ENCODE results near the gene TBC1D16. TPM values are rescaled to one million over a fixed set of nuclear protein-coding genes. Genes with fewer than 3 reads are reported as not detected.

TBC1D16 gene
- total RNA-seq, 2 experiments from 2014 or later: 0.38 to 0.74 TPM

DNA sequence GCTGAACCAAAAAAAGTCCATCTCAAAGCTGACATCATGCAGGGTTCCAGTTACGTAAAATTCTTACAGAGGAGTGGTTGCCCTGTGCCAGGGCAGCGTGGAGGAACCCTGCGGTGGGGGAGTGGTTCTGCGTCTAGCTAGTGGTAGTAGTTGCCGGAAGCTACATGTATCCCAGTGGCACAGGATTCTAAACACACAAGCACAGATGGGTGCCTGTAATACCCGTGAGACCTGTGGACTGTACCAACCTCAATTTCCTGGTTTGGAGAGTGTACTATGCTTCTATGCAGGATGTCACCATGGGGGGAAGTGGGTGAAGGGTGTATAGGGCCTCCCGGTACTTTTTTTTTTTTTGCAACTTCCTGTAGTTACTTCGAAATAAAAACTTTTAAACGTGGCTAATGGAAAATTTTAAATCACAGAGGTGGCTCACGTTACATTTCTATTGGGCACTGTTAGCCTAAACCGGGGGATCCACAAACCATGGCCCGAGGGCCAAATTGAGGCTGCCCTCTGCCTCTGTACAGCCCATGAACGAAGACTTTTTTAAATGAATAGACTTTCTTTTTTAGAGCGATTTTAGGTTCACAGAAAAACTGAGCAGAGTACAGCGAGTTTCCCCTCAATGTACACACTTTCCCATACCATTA, 38.5 kb downstream of the TBC1D16 start:
- Histone ChIP-seq H3K79me2 (ENCODE audit: insufficient read depth, low read depth, low read length) (no peaks in the 10 kb centered on the region), H3K4me2 (ENCODE audit: low read length) (peak overlapping the region; percentile 44), H3K9me2 (ENCODE audit: insufficient read depth, low read length) (no peaks in the 10 kb centered on the region), H3K9me3 (ENCODE audit: low read length) (no peaks in the 10 kb centered on the region), H3K4me1 (ENCODE audit: insufficient read depth, low read length, poor library complexity, severe bottlenecking) (peaks cover 28% of the 10 kb centered on the region), H3K4me3 (ENCODE audit: low read depth, low read length, poor library complexity, severe bottlenecking) (peak overlapping the region; percentile 0), H4K20me1 (ENCODE audit: insufficient read depth, low read length) (no peaks in the 10 kb centered on the region), H3K36me3 (ENCODE audit: insufficient read depth, low read length) (no peaks in the 10 kb centered on the region), H3K27ac (ENCODE audit: low read depth, low read length, poor library complexity, severe bottlenecking) (peak overlapping the region; percentile 0), H2AFZ (ENCODE audit: low read length) (peak overlapping the region; percentile 89)
- ChIA-PET CTCF (ENCODE audit: unreplicated experiment) (interaction anchor here (0.5 kb wide), 1 partner anchor 159 kb away, joined by 8 read pairs; no protein-coding TSS in a partner anchor), POLR2A (interaction anchor here (0.5 kb wide), 1 partner anchor 210 kb away, joined by 3 read pairs; no protein-coding TSS in a partner anchor)
- peak; percentile 90 for DNase-seq (ENCODE audit: low spot score)
- TF ChIP-seq, protein P1, sequence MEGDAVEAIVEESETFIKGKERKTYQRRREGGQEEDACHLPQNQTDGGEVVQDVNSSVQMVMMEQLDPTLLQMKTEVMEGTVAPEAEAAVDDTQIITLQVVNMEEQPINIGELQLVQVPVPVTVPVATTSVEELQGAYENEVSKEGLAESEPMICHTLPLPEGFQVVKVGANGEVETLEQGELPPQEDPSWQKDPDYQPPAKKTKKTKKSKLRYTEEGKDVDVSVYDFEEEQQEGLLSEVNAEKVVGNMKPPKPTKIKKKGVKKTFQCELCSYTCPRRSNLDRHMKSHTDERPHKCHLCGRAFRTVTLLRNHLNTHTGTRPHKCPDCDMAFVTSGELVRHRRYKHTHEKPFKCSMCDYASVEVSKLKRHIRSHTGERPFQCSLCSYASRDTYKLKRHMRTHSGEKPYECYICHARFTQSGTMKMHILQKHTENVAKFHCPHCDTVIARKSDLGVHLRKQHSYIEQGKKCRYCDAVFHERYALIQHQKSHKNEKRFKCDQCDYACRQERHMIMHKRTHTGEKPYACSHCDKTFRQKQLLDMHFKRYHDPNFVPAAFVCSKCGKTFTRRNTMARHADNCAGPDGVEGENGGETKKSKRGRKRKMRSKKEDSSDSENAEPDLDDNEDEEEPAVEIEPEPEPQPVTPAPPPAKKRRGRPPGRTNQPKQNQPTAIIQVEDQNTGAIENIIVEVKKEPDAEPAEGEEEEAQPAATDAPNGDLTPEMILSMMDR (conservative IDR thresholded peaks at IDR 0.05; ENCODE audit: low read length): no peak
- no peak for TF ChIP-seq EZH2phosphoT487 (IDR thresholded peaks at IDR 0.05; ENCODE audit: borderline replicate concordance, low read depth, low read length)
- intact Hi-C loops (cut with micrococcal nuclease; ENCODE audit: unreplicated experiment): no loop called here
- BruUV-seq (replicated peaks): no TSS peak

DNA sequence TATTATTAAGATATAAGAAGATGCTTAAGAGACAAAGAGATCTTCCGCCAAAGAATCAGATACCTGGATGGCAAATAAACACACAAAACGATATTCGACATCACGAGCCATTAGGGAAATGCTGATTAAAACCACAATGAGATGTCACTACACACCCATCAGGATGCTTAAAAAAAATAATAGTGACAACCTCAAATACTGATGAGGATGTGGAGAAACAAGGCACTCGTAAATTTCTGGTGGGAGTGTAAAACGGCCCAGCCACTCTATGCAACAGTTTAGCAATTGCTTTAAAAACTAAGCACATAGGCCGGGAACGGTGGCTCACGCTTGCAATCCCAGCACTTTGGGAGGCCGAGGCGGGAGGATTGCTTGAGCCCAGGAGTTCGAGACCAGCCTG, 39.4 kb downstream of the TBC1D16 start:
- POLR2A ChIA-PET: no interaction called here
- no TSS peak for BruUV-seq (replicated peaks)

More for the DNA sequence above, 39.4 kb downstream of the TBC1D16 start:
- no peaks in the 10 kb centered on the region for H3K9me3 ChIP-seq (ENCODE audit: low read length)
- no peak overlapping the region for H3K4me3 ChIP-seq (ENCODE audit: low read depth, low read length, poor library complexity, severe bottlenecking)
- no peaks in the 10 kb centered on the region for H3K9me2 ChIP-seq (ENCODE audit: insufficient read depth, low read length)
- TF ChIP-seq, protein P1 (conservative IDR thresholded peaks at IDR 0.05; ENCODE audit: low read length): no peak
- TF ChIP-seq EZH2phosphoT487 (IDR thresholded peaks at IDR 0.05; ENCODE audit: borderline replicate concordance, low read depth, low read length): no peak
- intact Hi-C loops (cut with micrococcal nuclease; ENCODE audit: unreplicated experiment): no loop called here
- H3K36me3 ChIP-seq (ENCODE audit: insufficient read depth, low read length): no peaks in the 10 kb centered on the region
- H3K4me2 ChIP-seq (ENCODE audit: low read length): no peak overlapping the region
- peak overlapping the region; percentile 89; the same call in 1 of the 2 replicates for H2AFZ ChIP-seq (ENCODE audit: low read length)
- H3K79me2 ChIP-seq (ENCODE audit: insufficient read depth, low read depth, low read length): no peaks in the 10 kb centered on the region
- no peak overlapping the region for H3K27ac ChIP-seq (ENCODE audit: low read depth, low read length, poor library complexity, severe bottlenecking)
- H4K20me1 ChIP-seq (ENCODE audit: insufficient read depth, low read length): no peaks in the 10 kb centered on the region
- DNase-seq (ENCODE audit: low spot score): no peak
- peaks cover 28% of the 10 kb centered on the region for H3K4me1 ChIP-seq (ENCODE audit: insufficient read depth, low read length, poor library complexity, severe bottlenecking)
- CTCF ChIA-PET (ENCODE audit: unreplicated experiment): interaction anchor here (0.5 kb wide), 1 partner anchor 159 kb away, joined by 8 read pairs; no protein-coding TSS in a partner anchor

All from OCI-LY7 (cell line).